RWPE2 (cell line): ENCODE results near the gene OAF.

ENCODE experiments used
- ATAC-seq: fragments of 200-7000 bp; cut with Tn5 transposase; 3 replicates; pipeline ENCODE4 v1.9.1; 2021; ENCODE audit warnings: low read depth
- DNase-seq: peaks from one replicate; pipeline ENCODE4 v3.0.0-alpha.2; 2020; ENCODE audit warnings: low spot score
- H3K27ac ChIP-seq: fragments of 450-650 bp; 2 replicates; pipeline ENCODE4 v1.5.1; 2017; ENCODE audit warnings: mild to moderate bottlenecking; ENCODE audit not compliant: poor library complexity, severe bottlenecking
- H3K27me3 ChIP-seq: fragments of 250-450 bp; sonication (Bioruptor Pico); 2 replicates; pipeline ENCODE4 v1.5.1; 2021; ENCODE audit warnings: mild to moderate bottlenecking, moderate library complexity; ENCODE audit not compliant: insufficient read depth, poor library complexity, severe bottlenecking
- H3K36me3 ChIP-seq: fragments of 250-450 bp; sonication (Bioruptor Pico); 2 replicates; pipeline ENCODE4 v1.5.1; 2020; ENCODE audit warnings: low read depth, mild to moderate bottlenecking, moderate library complexity
- H3K4me1 ChIP-seq: fragments of 250-450 bp; sonication (Bioruptor Pico); 2 replicates; pipeline ENCODE4 v1.5.1; 2021; ENCODE audit warnings: mild to moderate bottlenecking, moderate library complexity; ENCODE audit not compliant: insufficient read depth, poor library complexity, severe bottlenecking
- H3K4me3 ChIP-seq: fragments of 250-450 bp; sonication (Bioruptor Pico); 2 replicates; pipeline ENCODE4 v1.5.1; 2021; ENCODE audit warnings: mild to moderate bottlenecking, moderate library complexity; ENCODE audit not compliant: severe bottlenecking
- H3K9me3 ChIP-seq: fragments of 250-450 bp; sonication (Bioruptor Pico); 2 replicates; pipeline ENCODE4 v1.5.1; 2021; ENCODE audit warnings: mild to moderate bottlenecking, moderate library complexity; ENCODE audit not compliant: severe bottlenecking
- TF ChIP-seq, protein P1 (sequence below): fragments of 450-650 bp; IDR thresholded peaks from one replicate; pipeline ENCODE4 v1.5.1; 2017; ENCODE audit warnings: mild to moderate bottlenecking, moderate library complexity; ENCODE audit not compliant: poor library complexity, severe bottlenecking

The OAF gene

DNA sequence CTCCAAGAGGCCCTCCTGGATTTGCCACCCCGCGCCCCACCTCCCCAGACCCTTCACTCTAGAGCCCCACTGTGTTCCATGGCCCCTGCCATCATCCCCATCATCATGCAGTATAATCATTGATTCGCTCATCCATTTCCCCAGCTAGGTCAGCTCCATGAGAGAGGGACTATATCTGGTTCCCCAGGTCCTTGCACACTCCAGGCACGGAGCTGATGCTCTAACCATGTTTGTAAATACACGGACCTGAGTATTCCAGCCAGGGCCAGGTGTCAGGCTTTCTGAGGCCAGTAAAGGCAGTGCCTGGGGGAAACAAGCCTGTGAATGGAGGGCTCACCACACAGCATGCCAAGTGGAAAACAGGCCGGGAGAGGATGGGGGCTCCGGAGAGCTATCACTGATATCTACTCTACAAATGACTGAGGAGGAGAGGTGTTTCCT lies 27.1 kb upstream of the OAF start:
- H3K27ac ChIP-seq, result no peak overlapping the region
- TF ChIP-seq, protein P1, sequence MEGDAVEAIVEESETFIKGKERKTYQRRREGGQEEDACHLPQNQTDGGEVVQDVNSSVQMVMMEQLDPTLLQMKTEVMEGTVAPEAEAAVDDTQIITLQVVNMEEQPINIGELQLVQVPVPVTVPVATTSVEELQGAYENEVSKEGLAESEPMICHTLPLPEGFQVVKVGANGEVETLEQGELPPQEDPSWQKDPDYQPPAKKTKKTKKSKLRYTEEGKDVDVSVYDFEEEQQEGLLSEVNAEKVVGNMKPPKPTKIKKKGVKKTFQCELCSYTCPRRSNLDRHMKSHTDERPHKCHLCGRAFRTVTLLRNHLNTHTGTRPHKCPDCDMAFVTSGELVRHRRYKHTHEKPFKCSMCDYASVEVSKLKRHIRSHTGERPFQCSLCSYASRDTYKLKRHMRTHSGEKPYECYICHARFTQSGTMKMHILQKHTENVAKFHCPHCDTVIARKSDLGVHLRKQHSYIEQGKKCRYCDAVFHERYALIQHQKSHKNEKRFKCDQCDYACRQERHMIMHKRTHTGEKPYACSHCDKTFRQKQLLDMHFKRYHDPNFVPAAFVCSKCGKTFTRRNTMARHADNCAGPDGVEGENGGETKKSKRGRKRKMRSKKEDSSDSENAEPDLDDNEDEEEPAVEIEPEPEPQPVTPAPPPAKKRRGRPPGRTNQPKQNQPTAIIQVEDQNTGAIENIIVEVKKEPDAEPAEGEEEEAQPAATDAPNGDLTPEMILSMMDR, result no peak
- H3K27me3 ChIP-seq, result no peaks in the 10 kb centered on the region

GRCh38 chr11:120184371-120184945 lies 26.4 kb upstream of the OAF start:
- no peak overlapping the region for H3K4me3 ChIP-seq
- no peak overlapping the region for H3K27ac ChIP-seq
- no peak for DNase-seq
- H3K4me1 ChIP-seq, result peaks cover 5% of the 10 kb centered on the region
- TF ChIP-seq, protein P1, result no peak
- ATAC-seq, result no peak
- no peaks in the 10 kb centered on the region for H3K36me3 ChIP-seq
- no peaks in the 10 kb centered on the region for H3K9me3 ChIP-seq
- no peaks in the 10 kb centered on the region for H3K27me3 ChIP-seq

More for the DNA sequence above, 27.1 kb upstream of the OAF start:
- ATAC-seq, result no peak
- no peaks in the 10 kb centered on the region for H3K9me3 ChIP-seq
- DNase-seq, result no peak
- no peaks in the 10 kb centered on the region for H3K36me3 ChIP-seq
- no peak overlapping the region for H3K4me3 ChIP-seq
- peaks cover 5% of the 10 kb centered on the region for H3K4me1 ChIP-seq

- no peak overlapping the region for H3K27ac ChIP-seq
- ATAC-seq (no peak), DNase-seq (no peak)
- H3K4me3 ChIP-seq, result no peak overlapping the region
- TF ChIP-seq, protein P1, result no peak
- H3K36me3 ChIP-seq, result no peaks in the 10 kb centered on the region
- no peaks in the 10 kb centered on the region for H3K27me3 ChIP-seq
- H3K4me1 ChIP-seq, result peaks cover 5% of the 10 kb centered on the region
- H3K9me3 ChIP-seq, result no peaks in the 10 kb centered on the region
Observed at GRCh38 chr11:120184946-120185705, 25.7 kb upstream of the OAF start.

- DNase-seq (no peak), ATAC-seq (no peak)
- H3K4me1 ChIP-seq, result no peaks in the 10 kb centered on the region
- no peaks in the 10 kb centered on the region for H3K27me3 ChIP-seq
- TF ChIP-seq, protein P1, result no peak
- no peaks in the 10 kb centered on the region for H3K36me3 ChIP-seq
- no peaks in the 10 kb centered on the region for H3K9me3 ChIP-seq
- no peak overlapping the region for H3K27ac ChIP-seq
- no peak overlapping the region for H3K4me3 ChIP-seq
Observed at GRCh38 chr11:120185706-120186455, 25.0 kb upstream of the OAF start.
